ENCODE results near the gene TBC1D17. TPM values are rescaled to one million over a fixed set of nuclear protein-coding genes. Genes with fewer than 3 reads are reported as not detected.

The TBC1D17 gene
- total and polyA plus RNA-seq, 2 of the 13 experiments (the other 11 are each of a cell fraction or from before 2014, with no cell fraction given): 9.7 to 16.9 TPM

GRCh38 chr19:49850487-49851342, 26.8 kb upstream of the TBC1D17 start, which contains the start of gene PTOV1 (continued):
- TF ChIP-seq PAX8 (CRISPR knock-in tag; IDR thresholded peaks at IDR 0.05; ENCODE audit: borderline replicate concordance): no peak
- TF ChIP-seq SMARCE1 (IDR thresholded peaks at IDR 0.05; ENCODE audit: borderline replicate concordance): no peak
- no peak for TF ChIP-seq PAF1 (CRISPR knock-in tag; IDR thresholded peaks at IDR 0.05)
- no peak for TF ChIP-seq FOXM1 (CRISPR knock-in tag; IDR thresholded peaks at IDR 0.05)
- TF ChIP-seq HDAC1 (CRISPR knock-in tag; IDR thresholded peaks at IDR 0.05): peak; percentile 30
- TF ChIP-seq NAIF1 (CRISPR knock-in tag; IDR thresholded peaks at IDR 0.05; ENCODE audit: borderline replicate concordance): no peak
- no peak for TF ChIP-seq ZC3H13 (CRISPR knock-in tag; IDR thresholded peaks at IDR 0.05)
- peak; percentile 48; the same call in 1 of the 2 replicates for TF ChIP-seq ZNF674 (CRISPR knock-in tag; IDR thresholded peaks at IDR 0.05; ENCODE audit: low read depth)
- TF ChIP-seq SMARCC2 (IDR thresholded peaks at IDR 0.05): no peak
- no peak for TF ChIP-seq MTF2 (CRISPR knock-in tag; IDR thresholded peaks at IDR 0.05; ENCODE audit: borderline replicate concordance)
- no peak for TF ChIP-seq ATF6 (CRISPR knock-in tag; conservative IDR thresholded peaks at IDR 0.05)
- TF ChIP-seq ZNF614 (CRISPR knock-in tag; IDR thresholded peaks at IDR 0.05; ENCODE audit: borderline replicate concordance): no peak; the same call in 1 of the 2 replicates
- peak; percentile 29; the same call in 1 of the 2 replicates for TF ChIP-seq ZNF335 (CRISPR knock-in tag; IDR thresholded peaks at IDR 0.05)
- TF ChIP-seq ZNF383 (CRISPR knock-in tag; IDR thresholded peaks at IDR 0.05; ENCODE audit: borderline replicate concordance): no peak
- TF ChIP-seq ZNF562 (CRISPR knock-in tag; IDR thresholded peaks at IDR 0.05; ENCODE audit: borderline replicate concordance): no peak
- peak; percentile 32; the same call in 1 of the 2 replicates for TF ChIP-seq ZMYM4 (CRISPR knock-in tag; IDR thresholded peaks at IDR 0.05)
- TF ChIP-seq FOXO1 (CRISPR knock-in tag; IDR thresholded peaks at IDR 0.05): 0 out of 2 replicates have a peak, but pooled peaks have one; percentile 37
- TF ChIP-seq ZFP62 (CRISPR knock-in tag; IDR thresholded peaks at IDR 0.05): no peak
- TF ChIP-seq HNRNPUL1 (IDR thresholded peaks at IDR 0.05; ENCODE audit: low read depth, low read length): no peak
- no peak for TF ChIP-seq ZNF646 (CRISPR knock-in tag; IDR thresholded peaks at IDR 0.05)
- no peak for TF ChIP-seq SOX6 (IDR thresholded peaks at IDR 0.05)
- peak; percentile 41; the same call in 1 of the 2 replicates for TF ChIP-seq SOX6 (CRISPR knock-in tag; IDR thresholded peaks at IDR 0.05)
- no peak for TF ChIP-seq THYN1 (CRISPR knock-in tag; IDR thresholded peaks at IDR 0.05; ENCODE audit: borderline replicate concordance, low read depth)
